H9 (cell line): ENCODE measurements around the gene HNRNPR. TPM values are rescaled to one million over a fixed set of nuclear protein-coding genes. Genes with fewer than 3 reads are reported as not detected.

Source experiments
- DNase-seq: peaks from one replicate; pipeline ENCODE4 v3.0.0-alpha.2; 2017
- H2AFZ ChIP-seq: one replicate; pipeline ENCODE4 v1.6.1; 2013; ENCODE audit warnings: mild to moderate bottlenecking, low read length, control low read depth, moderate library complexity
- H2AK5ac ChIP-seq: 2 replicates; pipeline ENCODE4 v1.6.1; 2013; ENCODE audit warnings: low read length, control low read depth, mixed read lengths; ENCODE audit not compliant: insufficient read length
- H2BK120ac ChIP-seq: one replicate; pipeline ENCODE4 v1.6.1; 2013; ENCODE audit warnings: low read depth, mild to moderate bottlenecking, low read length, control low read depth, inconsistent platforms; ENCODE audit not compliant: poor library complexity, severe bottlenecking
- H2BK12ac ChIP-seq: 2 replicates; pipeline ENCODE4 v1.6.1; 2013; ENCODE audit warnings: low read length, control low read depth, mixed read lengths, low read depth; ENCODE audit not compliant: insufficient read length
- H2BK15ac ChIP-seq: 2 replicates; pipeline ENCODE4 v1.6.1; 2013; ENCODE audit warnings: low read depth, low read length, control low read depth
- H2BK20ac ChIP-seq: one replicate; pipeline ENCODE4 v1.6.1; 2013; ENCODE audit warnings: low read depth, mild to moderate bottlenecking, low read length, control low read depth, inconsistent platforms; ENCODE audit not compliant: poor library complexity, severe bottlenecking
- H2BK5ac ChIP-seq: 2 replicates; pipeline ENCODE4 v1.6.1; 2013; ENCODE audit warnings: low read length, control low read depth, mixed read lengths; ENCODE audit not compliant: insufficient read length
- H3K14ac ChIP-seq: 2 replicates; pipeline ENCODE4 v1.6.1; 2013; ENCODE audit warnings: low read length, control low read depth; ENCODE audit not compliant: insufficient read depth
- H3K18ac ChIP-seq: 2 replicates; pipeline ENCODE4 v1.6.1; 2013; ENCODE audit warnings: low read depth, mild to moderate bottlenecking, mixed read lengths, low read length, control low read depth; ENCODE audit not compliant: insufficient read length
- H3K23ac ChIP-seq: 2 replicates; pipeline ENCODE4 v1.6.1; 2013; ENCODE audit warnings: low read length, control low read depth, mixed read lengths, low read depth; ENCODE audit not compliant: insufficient read length
- H3K23me2 ChIP-seq: 2 replicates; pipeline ENCODE4 v1.6.1; 2013; ENCODE audit warnings: low read depth, mild to moderate bottlenecking, mixed read lengths, low read length, control low read depth; ENCODE audit not compliant: insufficient read length, poor library complexity, severe bottlenecking
- H3K27ac ChIP-seq: 2 replicates; pipeline ENCODE4 v1.5.1; 2013; ENCODE audit warnings: low read length, control low read depth, mixed read lengths, low read depth; ENCODE audit not compliant: insufficient read length
- H3K27me3 ChIP-seq: 2 replicates; pipeline ENCODE4 v1.6.1; 2013; ENCODE audit warnings: low read length, control low read depth, inconsistent platforms; ENCODE audit not compliant: insufficient read depth
- H3K4ac ChIP-seq: 2 replicates; pipeline ENCODE4 v1.6.1; 2013; ENCODE audit warnings: low read depth, mild to moderate bottlenecking, control low read depth, inconsistent platforms, low read length, moderate library complexity
- H3K4me1 ChIP-seq: 2 replicates; pipeline ENCODE4 v1.6.1; 2013; ENCODE audit warnings: low read length, control low read depth, inconsistent platforms; ENCODE audit not compliant: insufficient read depth
- H3K4me2 ChIP-seq: 2 replicates; pipeline ENCODE4 v1.6.1; 2013; ENCODE audit warnings: low read length, control low read depth, mixed read lengths; ENCODE audit not compliant: insufficient read length, insufficient read depth
- H3K56ac ChIP-seq: 2 replicates; pipeline ENCODE4 v1.6.1; 2013; ENCODE audit warnings: low read depth, mild to moderate bottlenecking, mixed read lengths, low read length, control low read depth; ENCODE audit not compliant: insufficient read length
- H3K79me1 ChIP-seq: 2 replicates; pipeline ENCODE4 v1.6.1; 2013; ENCODE audit warnings: low read depth, mild to moderate bottlenecking, moderate library complexity, low read length, control low read depth, inconsistent platforms; ENCODE audit not compliant: insufficient read depth, poor library complexity, severe bottlenecking
- H3K79me2 ChIP-seq: 2 replicates; pipeline ENCODE4 v1.6.1; 2013; ENCODE audit warnings: low read length, control low read depth, inconsistent platforms; ENCODE audit not compliant: insufficient read depth
- H3K9ac ChIP-seq: 2 replicates; pipeline ENCODE4 v1.6.1; 2013; ENCODE audit warnings: low read length, control low read depth, mixed read lengths; ENCODE audit not compliant: insufficient read length; ENCODE audit errors: extremely low read depth
- H3K9me3 ChIP-seq: one replicate; pipeline ENCODE4 v1.6.1; 2013; ENCODE audit warnings: low read depth, low read length, inconsistent platforms; ENCODE audit not compliant: control insufficient read depth
- H3T11ph ChIP-seq: one replicate; pipeline ENCODE4 v1.6.1; 2013; ENCODE audit warnings: mild to moderate bottlenecking, low read length, control low read depth, inconsistent platforms
- H4K20me1 ChIP-seq: one replicate; pipeline ENCODE4 v1.6.1; 2013; ENCODE audit not compliant: control insufficient read depth, insufficient read length, insufficient read depth
- H4K5ac ChIP-seq: 2 replicates; pipeline ENCODE4 v1.6.1; 2013; ENCODE audit warnings: low read depth, mild to moderate bottlenecking, mixed read lengths, low read length, control low read depth; ENCODE audit not compliant: insufficient read length
- H4K8ac ChIP-seq: replicated peaks from 2 replicates; pipeline ENCODE4 v1.6.1; 2013; ENCODE audit warnings: low read length, control low read depth, mixed read lengths, low read depth; ENCODE audit not compliant: insufficient read length
- H4K91ac ChIP-seq: 2 replicates; pipeline ENCODE4 v1.6.1; 2013; ENCODE audit warnings: low read depth, mild to moderate bottlenecking, moderate library complexity, mixed read lengths, low read length, control low read depth; ENCODE audit not compliant: insufficient read length
- H3K27ac Mint-ChIP-seq, 3 experiments: 2 replicates in 2 of 3; 3 replicates in 1 of 3; pipeline ENCODE4 v1.8.0; 2020 to 2021; ENCODE audit warnings: mixed read lengths in 3 of 3, mild to moderate bottlenecking in 1 of 3, moderate library complexity in 1 of 3
- H3K27me3 Mint-ChIP-seq: 2 replicates; pipeline ENCODE4 v1.8.0; 2021; ENCODE audit warnings: low read depth, mild to moderate bottlenecking, moderate library complexity, mixed read lengths
- H3K36me3 Mint-ChIP-seq, 3 experiments: 2 replicates in 2 of 3; 3 replicates in 1 of 3; pipeline ENCODE4 v1.8.0; 2020 to 2021; ENCODE audit warnings: low read depth in 3 of 3, mixed read lengths in 3 of 3; ENCODE audit not compliant: insufficient read depth in 1 of 3
- H3K4me1 Mint-ChIP-seq, 2 experiments: 2 replicates each; pipeline ENCODE4 v1.8.0; 2020; ENCODE audit warnings: mixed read lengths in 2 of 2
- H3K4me3 Mint-ChIP-seq, 2 experiments: 2 replicates in 1 of 2; 3 replicates in 1 of 2; pipeline ENCODE4 v1.8.0; 2020 to 2021; ENCODE audit warnings: mild to moderate bottlenecking in 2 of 2, mixed read lengths in 2 of 2, moderate library complexity in 1 of 2
- H3K9me3 Mint-ChIP-seq, 2 experiments: 2 replicates in 1 of 2; 3 replicates in 1 of 2; pipeline ENCODE4 v1.8.0; 2020; ENCODE audit warnings: mild to moderate bottlenecking in 2 of 2, mixed read lengths in 2 of 2, moderate library complexity in 1 of 2
- WGBS: extraction: QIAGEN DNeasy Blood & Tissue Kit; methylation state at CpG from one replicate; pipeline ENCODE4 v1.1.7; 2013; ENCODE audit warnings: missing lambda C conversion rate, low lambda C conversion rate, mixed read lengths; ENCODE audit not compliant: insufficient read length; ENCODE audit errors: extremely low coverage; 5-methylcytosine and 5-hydroxymethylcytosine counted together
- total RNA-seq: library from RNA; stranded (reverse); gene quantifications from 2 replicates; pipeline ENCODE4 v1.2.1, GENCODE V29; 2021
- TF ChIP-seq, protein P1 (sequence below): fragments of 200-600 bp; sonication (generic); conservative IDR thresholded peaks from 3 replicates; pipeline ENCODE4 v1.8.0; 2021; ENCODE audit warnings: antibody characterized with exemption, mild to moderate bottlenecking

Gene HNRNPR
- total RNA-seq, 1 experiment from 2014 or later = 196 TPM

DNA sequence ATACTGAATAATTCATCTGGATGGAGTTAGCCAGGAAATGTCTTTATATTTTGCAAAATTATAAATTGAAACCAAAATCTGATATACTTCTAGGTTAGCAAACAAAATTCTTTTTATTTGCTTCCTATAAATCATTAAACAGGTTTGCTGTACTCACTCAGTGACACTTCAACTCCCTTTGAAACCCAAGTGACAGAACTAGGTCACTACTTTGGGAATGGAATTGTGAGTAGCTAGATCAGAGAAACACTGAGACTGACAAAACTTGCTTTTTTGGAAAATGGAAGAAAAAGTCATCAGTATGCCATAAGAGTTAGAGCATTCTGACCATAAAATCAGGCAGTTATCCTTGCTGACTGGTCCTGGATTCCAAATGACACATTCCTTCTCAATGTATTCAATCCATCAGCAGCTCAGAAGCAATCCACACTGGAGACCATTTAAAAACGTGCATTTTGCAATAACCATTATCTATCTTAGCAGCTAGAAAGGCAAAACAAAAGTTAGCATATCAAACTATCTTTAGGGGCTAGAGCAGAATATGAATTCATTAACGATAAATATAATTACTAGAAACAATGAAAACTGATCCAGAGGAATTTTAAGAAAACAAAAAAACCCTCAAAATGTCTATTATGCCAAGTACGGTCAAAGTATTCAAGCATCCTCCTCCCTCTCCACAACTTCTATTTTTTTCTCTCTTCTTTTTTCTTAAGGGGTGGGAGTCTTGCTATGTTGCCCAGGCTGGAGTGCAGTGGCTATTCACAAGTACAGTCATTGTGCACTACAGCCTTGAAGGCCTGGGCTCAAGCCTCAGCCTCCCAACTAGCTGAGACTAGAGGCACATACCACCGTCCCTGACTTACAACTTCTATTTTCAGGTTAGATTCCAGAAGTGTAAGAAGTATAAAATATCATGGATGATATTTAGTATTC, 60.1 kb downstream of the HNRNPR start:
- Histone ChIP-seq H3K4ac (no peak overlapping the region), H3K9ac (no peak overlapping the region), H3K14ac (no peak overlapping the region), H3K4me1 (no peaks in the 10 kb centered on the region), H2BK5ac (no peak overlapping the region), H4K5ac (no peak overlapping the region), H2AFZ (no peak overlapping the region), H2BK12ac (no peak overlapping the region), H3K4me2 (no peak overlapping the region), H3K79me2 (no peaks in the 10 kb centered on the region), H3K23me2 (no peaks in the 10 kb centered on the region), H3K9me3 (no peaks in the 10 kb centered on the region), H3K18ac (no peak overlapping the region), H3K27ac (no peak overlapping the region), H3K56ac (no peak overlapping the region), H2BK15ac (no peak overlapping the region), H3K27me3 (no peaks in the 10 kb centered on the region), H4K8ac (no peak overlapping the region), H3T11ph (no peak overlapping the region), H4K91ac (no peak overlapping the region), H2AK5ac (no peak overlapping the region), H4K20me1 (no peaks in the 10 kb centered on the region), H3K79me1 (no peaks in the 10 kb centered on the region), H3K23ac (no peak overlapping the region), H2BK20ac (no peak overlapping the region), H2BK120ac (no peak overlapping the region)
- Mint-ChIP-seq H3K27me3 (no peaks in the 10 kb centered on the region), H3K36me3 (peaks cover 9 to 46% (median 40%) of the 10 kb centered on the region in 3 experiments; a peak in 6 of 7 replicates), H3K9me3 (no peaks in the 10 kb centered on the region), H3K4me1 (no peaks in the 10 kb centered on the region), H3K27ac (no peak overlapping the region), H3K4me3 (no peak overlapping the region)
- no peak for DNase-seq
- no CpG with 5 or more reads among the region's 4 CpGs for WGBS
- TF ChIP-seq, protein P1, sequence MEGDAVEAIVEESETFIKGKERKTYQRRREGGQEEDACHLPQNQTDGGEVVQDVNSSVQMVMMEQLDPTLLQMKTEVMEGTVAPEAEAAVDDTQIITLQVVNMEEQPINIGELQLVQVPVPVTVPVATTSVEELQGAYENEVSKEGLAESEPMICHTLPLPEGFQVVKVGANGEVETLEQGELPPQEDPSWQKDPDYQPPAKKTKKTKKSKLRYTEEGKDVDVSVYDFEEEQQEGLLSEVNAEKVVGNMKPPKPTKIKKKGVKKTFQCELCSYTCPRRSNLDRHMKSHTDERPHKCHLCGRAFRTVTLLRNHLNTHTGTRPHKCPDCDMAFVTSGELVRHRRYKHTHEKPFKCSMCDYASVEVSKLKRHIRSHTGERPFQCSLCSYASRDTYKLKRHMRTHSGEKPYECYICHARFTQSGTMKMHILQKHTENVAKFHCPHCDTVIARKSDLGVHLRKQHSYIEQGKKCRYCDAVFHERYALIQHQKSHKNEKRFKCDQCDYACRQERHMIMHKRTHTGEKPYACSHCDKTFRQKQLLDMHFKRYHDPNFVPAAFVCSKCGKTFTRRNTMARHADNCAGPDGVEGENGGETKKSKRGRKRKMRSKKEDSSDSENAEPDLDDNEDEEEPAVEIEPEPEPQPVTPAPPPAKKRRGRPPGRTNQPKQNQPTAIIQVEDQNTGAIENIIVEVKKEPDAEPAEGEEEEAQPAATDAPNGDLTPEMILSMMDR = no peak
